SK-N-SH (cell line): ENCODE data around the gene CLDN5. TPM values are rescaled to one million over a fixed set of nuclear protein-coding genes. Genes with fewer than 3 reads are reported as not detected.

Source experiments
- CTCF ChIA-PET: fragments of 300-600, 350-600 bp; formaldehyde crosslinking; extraction: SDS; loops from one replicate; lab custom pipeline; 2021; lab: Yijun Ruan, JAX
- POLR2A ChIA-PET: fragments of 350-600 bp; sonication (Branson Sonifier 250); formaldehyde crosslinking; extraction: SDS; loops from one replicate; lab custom pipeline; 2020; ENCODE audit warnings: antibody characterized with exemption, inconsistent platforms; lab: Yijun Ruan, JAX
- DNase-seq: peaks from one replicate; pipeline ENCODE4 v3.0.0; 2012
- H2AFZ ChIP-seq: fragments of 200-600 bp; sonication (generic); 2 replicates; pipeline ENCODE4 v1.8.1; 2016; ENCODE audit warnings: antibody characterized with exemption, mild to moderate bottlenecking, low read depth
- H3F3A ChIP-seq: fragments of 200-600 bp; sonication (generic); replicated peaks from 2 replicates; pipeline ENCODE3; 2016; ENCODE audit warnings: antibody characterized with exemption, mild to moderate bottlenecking; ENCODE audit not compliant: insufficient read depth
- H3K27ac ChIP-seq, 2 experiments: fragments of 200-500 bp in 1 of 2; fragments of 200-600 bp in 1 of 2; sonication (Bioruptor generic) in 1 of 2; sonication (generic), shearing (Covaris generic) in 1 of 2; 2 replicates each; pipeline versions ENCODE4 v1.5.1 to v1.6.1; 2014 to 2016; ENCODE audit warnings: low read depth in 2 of 2, inconsistent platforms in 1 of 2, low read length in 1 of 2, mild to moderate bottlenecking in 1 of 2, mixed read lengths in 1 of 2
- H3K27me3 ChIP-seq: fragments of 200-600 bp; sonication (generic), shearing (Covaris generic); 2 replicates; pipeline ENCODE4 v1.6.1; 2016; ENCODE audit warnings: mixed run types; ENCODE audit not compliant: insufficient read depth
- H3K36me3 ChIP-seq, 2 experiments: fragments of 200-500 bp in 1 of 2; fragments of 200-600 bp in 1 of 2; sonication (Bioruptor generic) in 1 of 2; sonication (generic) in 1 of 2; replicated peaks in 1 of 2; 2 replicates each; pipeline versions ENCODE3 to v1.5.1; 2014 to 2016; ENCODE audit warnings: low read length in 1 of 2, mild to moderate bottlenecking in 1 of 2; ENCODE audit not compliant: insufficient read depth in 2 of 2, control insufficient read depth in 1 of 2
- H3K4me1 ChIP-seq, 2 experiments: fragments of 200-500 bp in 1 of 2; fragments of 200-600 bp in 1 of 2; sonication (Bioruptor generic) in 1 of 2; sonication (generic), shearing (Covaris generic) in 1 of 2; 2 replicates each; pipeline versions ENCODE4 v1.5.1 to v1.6.1; 2014 to 2016; ENCODE audit warnings: low read depth in 1 of 2, low read length in 1 of 2, mixed run types in 1 of 2; ENCODE audit not compliant: insufficient read depth in 2 of 2, control insufficient read depth in 1 of 2
- H3K4me2 ChIP-seq: fragments of 200-600 bp; sonication (generic), shearing (Covaris generic); 2 replicates; pipeline ENCODE4 v1.6.1; 2017; ENCODE audit warnings: mixed run types
- H3K4me3 ChIP-seq, 2 experiments: fragments of 200-500 bp in 1 of 2; fragments of 200-600 bp in 1 of 2; sonication (Bioruptor generic) in 1 of 2; sonication (generic), shearing (Covaris generic) in 1 of 2; 2 replicates each; pipeline versions ENCODE4 v1.5.1 to v1.8.1; 2014 to 2016; ENCODE audit warnings: low read depth in 2 of 2, inconsistent platforms in 1 of 2, low read length in 1 of 2, mild to moderate bottlenecking in 1 of 2, mixed read lengths in 1 of 2, moderate library complexity in 1 of 2
- H3K79me2 ChIP-seq: fragments of 200-600 bp; sonication (generic); 2 replicates; pipeline ENCODE4 v1.8.1; 2017; ENCODE audit warnings: mild to moderate bottlenecking; ENCODE audit not compliant: insufficient read depth
- H3K9ac ChIP-seq: fragments of 200-600 bp; sonication (generic); 2 replicates; pipeline ENCODE4 v1.6.1; 2017; ENCODE audit warnings: mixed run types
- H3K9me2 ChIP-seq: fragments of 200-600 bp; sonication (generic); 2 replicates; pipeline ENCODE4 v1.6.1; 2017; ENCODE audit warnings: mixed run types
- H3K9me3 ChIP-seq: fragments of 200-600 bp; sonication (generic); 2 replicates; pipeline ENCODE4 v1.6.1; 2017; ENCODE audit warnings: mixed run types, mild to moderate bottlenecking, moderate library complexity
- H4K20me1 ChIP-seq: fragments of 200-600 bp; sonication (generic); 2 replicates; pipeline ENCODE4 v1.6.1; 2017; ENCODE audit warnings: mild to moderate bottlenecking, mixed run types; ENCODE audit not compliant: insufficient read depth
- CHD2 ChIP-seq: fragments of 150-350 bp; IDR thresholded peaks from 2 replicates; pipeline ENCODE4 v1.6.1; 2018; ENCODE audit warnings: low read length; ENCODE audit not compliant: partially characterized antibody
- CTCF ChIP-seq: fragments of 200-600 bp; sonication (generic); IDR thresholded peaks from 2 replicates; pipeline ENCODE4 v1.6.1; 2017; ENCODE audit warnings: antibody characterized with exemption, mild to moderate bottlenecking, moderate library complexity
- ELF1 ChIP-seq: IDR thresholded peaks from 2 replicates; pipeline ENCODE4 v1.4.0; 2012
- EZH2phosphoT487 ChIP-seq: fragments of 200-600 bp; sonication (generic); IDR thresholded peaks from 2 replicates; pipeline ENCODE4 v1.6.1; 2017; ENCODE audit warnings: low read depth, mixed run types, mild to moderate bottlenecking, antibody characterized with exemption, moderate library complexity, borderline replicate concordance
- FOXJ3 ChIP-seq: sonication (generic); formaldehyde crosslinking; IDR thresholded peaks from 2 replicates; pipeline ENCODE4 v1.5.1; 2020; ENCODE audit warnings: mild to moderate bottlenecking, missing genetic modification reagents
- GABPA ChIP-seq: IDR thresholded peaks from 2 replicates; pipeline ENCODE4 v1.4.0; 2012; ENCODE audit warnings: low read depth, mild to moderate bottlenecking
- GATA2 ChIP-seq: sonication (generic); formaldehyde crosslinking; IDR thresholded peaks from 2 replicates; pipeline ENCODE4 v1.5.0; 2020; ENCODE audit warnings: mild to moderate bottlenecking, missing genetic modification reagents
- JUND ChIP-seq: IDR thresholded peaks from 2 replicates; pipeline ENCODE4 v1.4.0; 2012
- MAX ChIP-seq: IDR thresholded peaks from 2 replicates; pipeline ENCODE4 v1.4.0; 2012; ENCODE audit warnings: low read depth
- MEF2A ChIP-seq: IDR thresholded peaks from 2 replicates; pipeline ENCODE4 v1.4.0; 2012; ENCODE audit warnings: low read depth, borderline replicate concordance
- MXI1 ChIP-seq: IDR thresholded peaks from 2 replicates; pipeline ENCODE4 v1.6.1; 2012; ENCODE audit warnings: mild to moderate bottlenecking, low read depth, low read length, improper control_type of control experiment
- RFX5 ChIP-seq: IDR thresholded peaks from 2 replicates; pipeline ENCODE4 v1.6.1; 2012; ENCODE audit warnings: mild to moderate bottlenecking, improper control_type of control experiment, low read length
- SIN3A ChIP-seq: IDR thresholded peaks from 2 replicates; pipeline ENCODE4 v1.6.1; 2012; ENCODE audit warnings: low read depth, mild to moderate bottlenecking, low read length, moderate library complexity, borderline replicate concordance
- SMC3 ChIP-seq: IDR thresholded peaks from 2 replicates; pipeline ENCODE4 v1.6.1; 2012; ENCODE audit warnings: low read depth, low read length, improper control_type of control experiment
- TAF1 ChIP-seq: IDR thresholded peaks from 2 replicates; pipeline ENCODE4 v1.6.1; 2012; ENCODE audit warnings: low read depth, mild to moderate bottlenecking, low read length, moderate library complexity, borderline replicate concordance
- USF2 ChIP-seq: fragments of 150-350 bp; IDR thresholded peaks from 2 replicates; pipeline ENCODE4 v1.6.1; 2017; ENCODE audit warnings: antibody characterized with exemption, low read length, low read depth, borderline replicate concordance
- YY1 ChIP-seq: IDR thresholded peaks from 2 replicates; pipeline ENCODE4 v1.4.0; 2012; ENCODE audit warnings: low read depth, mild to moderate bottlenecking
- ZBTB33 ChIP-seq: IDR thresholded peaks from 2 replicates; pipeline ENCODE4 v1.4.0; 2012; ENCODE audit warnings: low read depth, borderline replicate concordance
- WGBS: methylation state at CpG from one replicate; pipeline ENCODE4 v1.1.6; 2017; ENCODE audit warnings: low lambda C conversion rate; 5-methylcytosine and 5-hydroxymethylcytosine counted together
- polyA plus RNA-seq, 3 experiments: library from polyadenylated mRNA; depleted of rRNA; stranded (reverse); fragments of >200 nt; gene quantifications; 2 replicates each; pipeline ENCODE4 v1.2.3, GENCODE V29; 2012

CLDN5 gene
- polyA plus RNA-seq, 1 of the 3 experiments (the other 2 are of a cell fraction): not detected

GRCh38 chr22:19480173-19480568, 44.0 kb downstream of the CLDN5 start:
- peaks cover 5 to 16% of the 10 kb centered on the region in 2 experiments; a peak in 3 of 4 replicates for H3K4me1 ChIP-seq
- peak overlapping the region; percentile 91; the same call in 1 of the 2 replicates for H3K9ac ChIP-seq
- H3K9me2 ChIP-seq: no peaks in the 10 kb centered on the region
- peaks cover 30% of the 10 kb centered on the region for H4K20me1 ChIP-seq
- POLR2A ChIA-PET: interaction anchor here (1.0 to 1.5 kb wide), 2 partner anchors 49 to 72 kb away, joined by 4 to 7 read pairs; partner anchors contain the start of gene HIRA
- H3F3A ChIP-seq: peaks cover 4% of the 10 kb centered on the region
- no peaks in the 10 kb centered on the region for H3K9me3 ChIP-seq
- DNase-seq: no peak
- H2AFZ ChIP-seq: peak overlapping the region; percentile 89
- H3K4me3 ChIP-seq: peak overlapping the region; percentile 94 to 95
- no peak overlapping the region for H3K27ac ChIP-seq
- TF ChIP-seq SIN3A (no peak), GABPA (no peak), MAX (no peak), ZBTB33 (no peak), EZH2phosphoT487 (no peak), USF2 (no peak), TAF1 (no peak), MEF2A (no peak)
- TF ChIP-seq, all 33 proteins: peak for 0
- Histone ChIP-seq H3K4me2 (peak overlapping the region; percentile 80), H3K27me3 (no peaks in the 10 kb centered on the region), H3K36me3 (peaks cover 11 to 12% of the 10 kb centered on the region in 2 experiments), H3K79me2 (peaks cover 63% of the 10 kb centered on the region)
- CTCF ChIA-PET: interaction anchor here (1.0 to 3.0 kb wide), 4 partner anchors 150 to 336 kb away, joined by 3 to 17 read pairs (median 5); partner anchors contain the start of gene ESS2
- under 1% methylated on average over 11 of the region's 15 CpGs for WGBS

GRCh38 chr22:19479355-19480172, 44.6 kb downstream of the CLDN5 start, which contains the start of gene CDC45:
TSS of gene CDC45 (plus strand) at chr22:19479920. CDS start at chr22:19479969, 49 bp downstream.
- H3K4me3 ChIP-seq: peak within 1 kb of the TSS; percentile 94 to 95
- 1% methylated on average over 22 of the region's 50 CpGs for WGBS
- peak; percentile 95 for DNase-seq
- no peaks in the 10 kb centered on the region for H3K27me3 ChIP-seq
- peaks cover 69% of the 10 kb centered on the region for H3K79me2 ChIP-seq
- H3K36me3 ChIP-seq: peaks cover 11 to 17% of the 10 kb centered on the region in 2 experiments
- peaks cover 5 to 16% of the 10 kb centered on the region in 2 experiments; a peak in 3 of 4 replicates for H3K4me1 ChIP-seq
- H4K20me1 ChIP-seq: peaks cover 34% of the 10 kb centered on the region
- H3K9ac ChIP-seq: peak within 1 kb of the TSS; percentile 91
- peak within 1 kb of the TSS; percentile 80 for H3K4me2 ChIP-seq
- H2AFZ ChIP-seq: peak within 1 kb of the TSS; percentile 89
- CTCF ChIA-PET: interaction anchor here (0.9 to 3.0 kb wide), 5 partner anchors 8 to 335 kb away, joined by 3 to 17 read pairs (median 3); partner anchors contain the start of gene ESS2
- POLR2A ChIA-PET: interaction anchor here (0.5 to 1.5 kb wide), 5 partner anchors 9 to 194 kb away, joined by 3 to 7 read pairs (median 4); partner anchors contain the start of gene HIRA
- no peaks in the 10 kb centered on the region for H3K9me2 ChIP-seq
- peak within 1 kb of the TSS; percentile 95 to 99 for H3K27ac ChIP-seq
- H3F3A ChIP-seq: peaks cover 4% of the 10 kb centered on the region
- H3K9me3 ChIP-seq: no peaks in the 10 kb centered on the region
- TF ChIP-seq YY1 (peak; percentile 100), GATA2 (no peak), SIN3A (peak; percentile 94), CTCF (no peak), CHD2 (peak; percentile 41), MXI1 (peak; percentile 97), MAX (peak; percentile 69), JUND (peak; percentile 42; the same call in 1 of the 2 replicates), FOXJ3 (no peak), MEF2A (no peak), ELF1 (peak; percentile 100), GABPA (peak; percentile 57), RFX5 (peak; percentile 63), SMC3 (no peak)
